Measurements from ENCODE around the gene PYY. TPM values are rescaled to one million over a fixed set of nuclear protein-coding genes. Genes with fewer than 3 reads are reported as not detected.

The PYY gene
- polyA plus RNA-seq, 3 donors: not detected

DNA sequence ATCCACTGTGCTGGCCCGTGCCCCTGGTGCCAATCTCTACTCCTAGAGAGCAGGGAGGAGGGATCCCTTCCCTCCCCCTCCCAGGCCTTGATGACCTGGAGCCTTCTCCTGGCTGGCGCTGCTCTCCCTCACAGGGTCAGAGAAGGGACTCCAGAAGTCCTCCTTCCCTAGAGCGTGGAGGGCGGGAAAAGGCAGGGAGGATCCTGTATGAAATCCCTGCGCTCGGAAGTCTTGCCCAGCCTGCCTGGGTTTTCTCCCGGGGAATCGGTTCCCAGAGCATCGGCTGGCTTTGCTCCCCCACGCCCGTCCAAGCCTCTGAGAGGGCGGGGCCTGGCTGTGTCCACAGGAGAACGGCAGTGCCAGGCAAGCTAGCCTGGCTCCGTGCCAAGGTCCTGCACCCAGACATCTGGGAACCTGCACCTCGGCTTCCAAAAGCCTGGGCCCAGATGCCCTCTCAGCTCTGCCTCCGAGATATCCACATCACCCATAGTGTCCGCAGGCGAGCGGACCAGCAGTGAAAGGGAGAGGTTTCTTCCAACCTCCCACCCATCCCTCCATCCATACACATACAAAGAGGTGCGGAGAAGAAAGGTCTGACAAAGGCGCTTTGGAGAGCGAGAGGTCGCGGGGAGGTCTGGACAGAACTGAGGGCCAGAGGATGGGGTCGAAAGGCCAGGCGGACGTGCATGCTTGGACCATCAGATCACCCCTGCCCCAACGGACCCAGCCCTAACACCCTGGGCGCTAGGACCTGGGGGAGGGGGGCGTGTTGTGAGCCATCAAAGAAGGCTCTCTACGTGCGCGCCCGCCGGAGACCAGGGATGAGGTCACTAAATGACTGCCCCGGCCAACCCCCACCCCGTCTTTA is 47.5 kb downstream of the PYY start:
- Histone ChIP-seq H3K9ac (ENCODE audit: insufficient read depth, low read length, poor library complexity, severe bottlenecking) (peak overlapping the region; percentile 6), H3K4me3 (replicated peaks in 1 of 3; ENCODE audit: low read depth in 2 of 3, low read length in 3 of 3) (peak overlapping the region in 1 of 3 experiments; percentile 63), H3K27me3 (ENCODE audit: control insufficient read depth in 2 of 2, insufficient read depth in 2 of 2, low read length in 2 of 2) (peaks cover 43 to 67% of the 10 kb centered on the region in 2 donors), H3K27ac (ENCODE audit: low read depth in 1 of 2, low read length in 2 of 2) (no peak overlapping the region), H3K36me3 (replicated peaks in 1 of 2; ENCODE audit: control insufficient read depth in 1 of 2, insufficient read depth in 2 of 2, low read length in 2 of 2) (no peaks in the 10 kb centered on the region), H2AFZ (ENCODE audit: insufficient read depth, low read depth, low read length, poor library complexity, severe bottlenecking) (peak overlapping the region; percentile 57), H3K79me2 (ENCODE audit: insufficient read depth, low read length) (no peaks in the 10 kb centered on the region), H3K9me3 (replicated peaks in 1 of 2; ENCODE audit: control insufficient read depth in 1 of 2, insufficient read depth in 1 of 2, low read length in 2 of 2) (peaks cover 5 to 9% of the 10 kb centered on the region in 2 donors), H3K4me1 (ENCODE audit: control insufficient read depth in 1 of 2, insufficient read depth in 2 of 2, low read length in 2 of 2) (peaks cover 26 to 27% of the 10 kb centered on the region in 2 donors), H3K4me2 (replicated peaks; ENCODE audit: extremely low read depth, low read length, poor library complexity, severe bottlenecking) (peak overlapping the region; percentile 58), H4K20me1 (ENCODE audit: insufficient read depth, low read length) (no peaks in the 10 kb centered on the region)
- Mint-ChIP-seq H3K4me3 (peak overlapping the region; percentile 64 to 83), H3K4me1 (peaks cover 29% of the 10 kb centered on the region), H3K36me3 (no peaks in the 10 kb centered on the region), H3K27me3 (ENCODE audit: low read depth in 3 of 3) (peaks cover 57 to 69% (median 63%) of the 10 kb centered on the region in 3 donors), H3K27ac (peak overlapping the region in 1 of 7 donors; percentile 11), H3K9me3 (peaks cover 0 to 24% (median 5%) of the 10 kb centered on the region in 7 donors)
- DNase-seq: no peak
- 14% methylated on average over 14 of the region's 37 CpGs for WGBS (ENCODE audit: insufficient coverage)
- no peak for TF ChIP-seq CTCF (IDR thresholded peaks at IDR 0.05)
- intact Hi-C loops (cut with micrococcal nuclease): no loop called here

- Histone ChIP-seq H3K4me3 (replicated peaks in 1 of 3; ENCODE audit: low read depth in 2 of 3, low read length in 3 of 3) (no peak overlapping the region), H3K36me3 (replicated peaks in 1 of 2; ENCODE audit: control insufficient read depth in 1 of 2, insufficient read depth in 2 of 2, low read length in 2 of 2) (no peaks in the 10 kb centered on the region), H3K4me1 (ENCODE audit: control insufficient read depth in 1 of 2, insufficient read depth in 2 of 2, low read length in 2 of 2) (peaks cover 32 to 35% of the 10 kb centered on the region in 2 donors), H3K27me3 (ENCODE audit: control insufficient read depth in 2 of 2, insufficient read depth in 2 of 2, low read length in 2 of 2) (peaks cover 43 to 70% of the 10 kb centered on the region in 2 donors), H2AFZ (ENCODE audit: insufficient read depth, low read depth, low read length, poor library complexity, severe bottlenecking) (no peak overlapping the region), H3K27ac (ENCODE audit: low read depth in 1 of 2, low read length in 2 of 2) (no peak overlapping the region), H3K9me3 (replicated peaks in 1 of 2; ENCODE audit: control insufficient read depth in 1 of 2, insufficient read depth in 1 of 2, low read length in 2 of 2) (peaks cover 5 to 9% of the 10 kb centered on the region in 2 donors), H3K79me2 (ENCODE audit: insufficient read depth, low read length) (no peaks in the 10 kb centered on the region), H4K20me1 (ENCODE audit: insufficient read depth, low read length) (no peaks in the 10 kb centered on the region), H3K9ac (ENCODE audit: insufficient read depth, low read length, poor library complexity, severe bottlenecking) (no peak overlapping the region), H3K4me2 (replicated peaks; ENCODE audit: extremely low read depth, low read length, poor library complexity, severe bottlenecking) (no peak overlapping the region)
- no peak for TF ChIP-seq CTCF (IDR thresholded peaks at IDR 0.05)
- Mint-ChIP-seq H3K4me3 (peak overlapping the region in 1 of 2 donors; percentile 83), H3K27me3 (ENCODE audit: low read depth in 3 of 3) (peaks cover 58 to 77% (median 65%) of the 10 kb centered on the region in 3 donors), H3K36me3 (no peaks in the 10 kb centered on the region), H3K27ac (no peak overlapping the region), H3K9me3 (peaks cover 0 to 24% (median 5%) of the 10 kb centered on the region in 7 donors), H3K4me1 (peaks cover 36% of the 10 kb centered on the region)
- WGBS (ENCODE audit: insufficient coverage): no CpG with 5 or more reads among the region's 3 CpGs
- DNase-seq: no peak
- intact Hi-C loops (cut with micrococcal nuclease): no loop called here
Observed at GRCh38 chr17:43905400-43905984, 48.2 kb downstream of the PYY start.

Other genes starting within 250 kb of the PYY start
- not detected for gene SOST, start 195.1 kb downstream of the PYY start, polyA plus RNA-seq
- 10 to 100 TPM; 36.7 to 78.5 (median 58.9) TPM for gene DUSP3, start 175.0 kb downstream of the PYY start, polyA plus RNA-seq
- gene CFAP97D1, start 173.5 kb downstream of the PYY start, polyA plus RNA-seq: under 1 TPM in 1 of 3 donors, not detected in 2; 0.07 TPM
- gene MPP3, start 120.8 kb downstream of the PYY start, polyA plus RNA-seq: 1 to 10 TPM in 1 of 3 donors, not detected in 2; 1.5 TPM
- gene CD300LG, start 106.8 kb downstream of the PYY start, polyA plus RNA-seq: not detected
- not detected for gene MPP2, start 46.4 kb downstream of the PYY start, polyA plus RNA-seq
- not detected for gene PPY, start 11.5 kb downstream of the PYY start, polyA plus RNA-seq
- gene NAGS, start 50.7 kb upstream of the PYY start, polyA plus RNA-seq: under 1 TPM; 0.65 to 0.93 (median 0.84) TPM
- 10 to 100 TPM; 17.3 to 41.4 (median 33.6) TPM for gene TMEM101, start 61.0 kb upstream of the PYY start, polyA plus RNA-seq
- 10 to 100 TPM; 24.7 to 65.8 (median 64.4) TPM for gene LSM12, start 112.7 kb upstream of the PYY start, polyA plus RNA-seq
- gene G6PC3, start 116.8 kb upstream of the PYY start, polyA plus RNA-seq: 10 to 100 TPM; 38.0 to 46.4 (median 42.4) TPM
- 10 to 100 TPM; 16.1 to 93.6 (median 24.7) TPM for gene HDAC5, start 169.7 kb upstream of the PYY start, polyA plus RNA-seq
- gene HROB, start 188.0 kb upstream of the PYY start, polyA plus RNA-seq: under 1 TPM; 0.17 to 0.32 (median 0.20) TPM
- gene ASB16, start 216.8 kb upstream of the PYY start, polyA plus RNA-seq: not detected
- 100 to 1,000 TPM in 1 of 3 donors, 10 to 100 TPM in 2; 41.3 to 118 (median 41.7) TPM for gene TMUB2, start 233.0 kb upstream of the PYY start, polyA plus RNA-seq
- gene ATXN7L3, start 245.9 kb upstream of the PYY start, polyA plus RNA-seq: 10 to 100 TPM in 1 of 3 donors, 1 to 10 TPM in 2; 8.5 to 60.9 (median 9.9) TPM